GM21381 (cell line): ENCODE measurements around the gene PRPF38B.

Experiments
- ATAC-seq: cut with Tn5 transposase; IDR thresholded peaks from one replicate; pipeline ENCODE4 v1.9.1; 2021; ENCODE audit warnings: mild to moderate bottlenecking, moderate library complexity; ENCODE audit not compliant: unreplicated experiment

Gene PRPF38B

DNA sequence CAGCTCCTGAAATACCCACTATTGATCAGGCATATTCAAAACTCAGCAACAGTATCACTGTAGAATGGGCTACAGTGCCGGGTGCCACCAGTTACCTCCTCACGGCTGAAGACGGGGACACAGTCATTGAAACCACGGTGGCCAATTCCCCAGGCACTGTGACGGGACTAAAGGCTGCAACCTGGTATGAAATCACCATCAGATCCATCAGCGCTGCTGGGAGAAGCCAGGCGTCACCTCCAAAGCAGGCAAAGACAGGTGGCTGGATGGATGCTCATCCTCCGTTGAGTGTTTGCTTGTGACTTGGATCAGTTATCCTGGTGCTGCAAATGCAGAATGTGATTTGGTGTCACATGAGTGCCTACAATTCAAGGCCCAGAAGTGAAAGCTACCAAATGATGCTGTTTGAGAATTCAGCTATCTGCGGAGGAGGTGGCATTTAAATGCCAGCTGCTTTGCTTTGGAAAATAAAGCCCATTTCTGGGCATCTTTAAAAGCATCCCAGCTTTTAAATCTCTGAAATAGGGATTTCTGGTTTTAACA, 25.7 kb downstream of the PRPF38B start:
- no peak for ATAC-seq

DNA sequence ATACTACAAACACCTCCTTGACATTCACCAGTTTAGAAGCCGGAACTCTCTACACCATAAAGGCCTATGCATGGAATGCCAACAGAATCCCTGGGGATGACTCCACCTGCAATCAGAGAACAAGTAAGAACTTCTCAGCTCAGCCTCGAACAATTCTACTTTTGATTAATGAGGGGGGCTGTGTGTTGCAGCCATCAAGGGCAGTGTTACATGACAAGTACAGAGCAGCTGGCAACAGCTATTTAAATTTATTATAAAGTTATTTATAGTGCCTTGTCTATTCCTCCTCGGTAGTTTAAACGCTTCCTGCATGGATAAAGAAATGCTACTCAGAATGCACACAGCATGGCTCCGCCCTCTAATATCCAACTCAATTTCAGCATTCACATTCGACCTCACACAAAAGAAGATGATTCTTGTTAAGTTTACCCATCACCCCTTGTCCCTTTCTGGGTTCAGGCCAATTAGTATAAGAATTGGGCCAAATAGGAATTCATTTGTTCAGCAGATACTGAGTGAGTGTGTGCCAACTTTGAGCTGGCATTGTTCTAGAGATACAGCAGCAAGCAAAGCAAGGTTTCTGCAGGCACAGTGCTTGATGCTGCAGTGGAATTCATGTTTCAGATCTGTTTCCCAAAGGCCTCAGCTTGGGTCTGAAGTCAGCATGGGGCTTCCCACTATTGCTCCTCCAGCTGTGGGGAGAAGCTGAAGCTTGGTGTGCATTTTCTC, 27.0 kb downstream of the PRPF38B start:
- ATAC-seq: no peak

DNA sequence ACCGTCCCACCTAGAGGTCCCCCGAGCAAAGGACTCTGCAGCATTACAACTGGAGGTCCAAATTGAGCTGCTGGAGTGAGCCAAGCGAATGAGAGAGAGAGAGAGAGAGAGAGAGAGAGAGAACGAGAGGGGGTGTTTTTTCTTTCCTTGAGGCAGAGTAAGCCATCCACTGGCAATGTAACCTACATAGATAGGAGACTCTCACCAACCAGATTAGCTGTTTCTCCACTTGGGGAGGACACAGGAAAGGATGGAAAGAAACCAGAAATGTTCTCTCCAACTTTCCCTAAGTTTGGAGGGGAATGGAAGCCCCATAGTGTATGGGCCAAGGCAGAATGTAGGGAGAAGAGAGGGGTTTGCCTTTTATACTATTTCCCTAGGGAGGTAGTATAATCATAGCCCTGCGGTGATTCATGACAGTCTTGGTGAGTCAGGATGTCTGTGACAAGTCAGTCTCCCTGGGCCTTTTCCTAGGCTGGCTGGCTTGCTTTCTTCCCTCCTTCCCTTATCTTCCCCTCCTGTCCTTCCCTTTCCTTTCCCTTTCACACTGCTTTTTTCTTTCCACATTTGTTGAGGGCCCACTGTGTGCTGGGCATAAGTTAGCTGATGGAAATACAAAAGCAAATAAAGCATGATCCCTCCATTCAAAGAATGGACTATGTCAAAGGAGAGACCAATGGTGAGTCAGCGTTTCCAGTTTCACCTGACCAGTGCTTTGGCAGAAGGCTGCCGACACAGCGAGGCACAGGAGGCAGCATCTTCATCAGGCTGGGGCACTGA, 27.7 kb downstream of the PRPF38B start:
- no peak for ATAC-seq

DNA sequence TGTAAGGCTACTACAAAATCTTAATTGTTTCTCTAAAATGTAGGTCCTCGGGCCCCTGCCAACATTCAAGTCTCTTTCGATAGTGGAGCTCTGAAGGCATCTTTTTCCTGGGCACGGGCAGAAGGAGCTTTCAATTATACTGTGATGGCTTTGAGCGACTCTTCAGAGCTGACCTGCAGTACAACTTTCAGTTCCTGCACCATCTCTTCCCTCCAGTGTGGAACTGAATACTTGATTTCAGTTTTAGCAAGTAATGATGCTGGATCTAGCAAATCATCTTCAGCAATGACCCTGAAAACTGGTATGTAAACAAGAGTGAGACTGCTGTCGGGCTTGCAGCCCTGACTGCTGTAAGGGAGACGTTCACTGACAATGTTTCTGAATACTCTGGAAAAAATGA, 30.2 kb downstream of the PRPF38B start:
- ATAC-seq: no peak

DNA sequence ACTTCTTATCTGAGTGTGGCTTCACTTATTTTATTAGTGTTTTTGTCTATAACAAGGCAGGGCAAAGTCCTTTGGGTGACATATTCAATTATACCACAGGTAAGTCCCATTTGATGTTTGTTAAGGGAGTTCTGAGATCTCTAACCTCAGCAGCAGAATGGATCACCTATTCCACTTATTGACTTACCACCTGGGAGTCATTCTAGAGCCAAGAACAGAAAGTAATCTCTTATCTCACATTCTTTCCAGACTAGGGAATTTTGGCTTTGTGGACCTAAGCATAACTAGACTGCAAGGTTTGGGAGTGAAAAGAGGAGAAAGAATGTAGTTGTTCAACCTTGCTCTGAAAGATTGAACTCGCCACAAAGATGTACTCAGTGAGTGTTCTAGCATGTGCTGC, 33.8 kb downstream of the PRPF38B start:
- no peak for ATAC-seq

GRCh38 chr1:108728327-108728923, 36.3 kb downstream of the PRPF38B start:
- ATAC-seq: no peak

DNA sequence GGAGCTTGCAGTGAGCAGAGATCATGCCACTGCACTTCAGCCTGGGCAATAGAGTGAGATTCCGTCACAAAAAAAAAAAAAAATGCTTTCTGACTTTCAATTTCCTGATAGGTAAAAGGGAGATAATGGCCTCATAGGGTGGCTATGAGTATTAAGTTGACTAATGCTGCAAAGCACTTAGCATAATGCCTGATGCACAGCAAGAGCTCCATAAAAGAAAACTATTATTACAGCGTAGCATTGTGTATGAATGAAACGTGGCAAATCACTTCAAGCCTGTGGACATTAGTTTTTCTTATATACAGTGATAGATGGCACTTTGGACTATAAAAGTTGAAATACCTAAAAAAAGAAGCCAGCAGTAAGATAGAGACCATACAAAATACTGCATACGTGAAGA, 37.4 kb downstream of the PRPF38B start:
- ATAC-seq: no peak

DNA sequence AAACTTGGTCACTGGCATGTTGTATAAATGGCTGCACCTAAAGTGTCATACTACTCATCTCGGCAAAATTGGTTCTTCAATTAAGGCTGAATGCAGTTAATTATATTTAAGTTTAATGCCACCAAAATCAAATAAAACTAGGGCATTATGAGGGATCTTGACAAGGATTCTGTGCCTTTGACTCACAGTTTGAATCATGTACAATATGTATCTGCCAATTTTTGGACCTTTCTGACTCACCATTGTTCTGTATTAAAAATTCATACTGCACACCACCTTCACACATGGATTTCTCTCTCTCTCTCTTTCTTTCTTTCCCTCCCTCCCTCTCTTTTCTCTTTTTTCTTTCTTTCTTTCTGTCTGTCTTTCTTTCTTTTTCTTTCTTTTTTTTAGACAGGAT, 40.3 kb downstream of the PRPF38B start:
- ATAC-seq: no peak

DNA sequence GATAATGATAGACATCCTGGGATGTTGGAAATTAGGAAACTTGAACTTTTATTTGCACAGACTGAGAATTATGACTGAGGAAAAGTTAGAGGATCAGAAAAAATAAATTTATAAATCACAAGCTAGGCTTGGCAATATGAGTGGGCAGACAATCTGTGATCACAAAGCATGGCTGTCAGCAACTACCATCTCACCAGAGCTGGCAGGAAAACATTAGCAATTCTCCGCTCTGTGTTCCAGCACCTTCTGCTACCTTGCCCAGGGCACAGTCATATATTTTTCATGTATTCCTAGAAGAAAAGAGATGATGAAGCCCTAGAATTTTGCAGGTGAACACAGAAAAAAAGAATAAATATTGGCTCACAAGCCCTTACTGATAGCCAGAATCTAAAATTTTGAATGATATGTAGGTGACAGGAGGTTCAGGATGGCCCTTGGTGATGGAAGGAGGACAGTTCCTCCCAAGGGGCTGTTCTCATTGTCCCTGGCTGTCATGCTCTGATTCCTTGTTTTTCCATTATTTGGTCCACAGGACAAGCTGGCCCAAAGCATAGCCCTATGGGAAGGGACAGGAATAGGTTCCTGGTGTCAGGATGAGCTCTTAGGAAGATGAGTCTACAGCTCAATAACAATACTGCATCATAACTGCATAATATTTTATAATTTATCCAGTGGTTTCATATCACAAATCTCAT, 42.2 kb downstream of the PRPF38B start:
- no peak for ATAC-seq

GRCh38 chr1:108742253-108742652, 50.1 kb downstream of the PRPF38B start:
- no peak for ATAC-seq

DNA sequence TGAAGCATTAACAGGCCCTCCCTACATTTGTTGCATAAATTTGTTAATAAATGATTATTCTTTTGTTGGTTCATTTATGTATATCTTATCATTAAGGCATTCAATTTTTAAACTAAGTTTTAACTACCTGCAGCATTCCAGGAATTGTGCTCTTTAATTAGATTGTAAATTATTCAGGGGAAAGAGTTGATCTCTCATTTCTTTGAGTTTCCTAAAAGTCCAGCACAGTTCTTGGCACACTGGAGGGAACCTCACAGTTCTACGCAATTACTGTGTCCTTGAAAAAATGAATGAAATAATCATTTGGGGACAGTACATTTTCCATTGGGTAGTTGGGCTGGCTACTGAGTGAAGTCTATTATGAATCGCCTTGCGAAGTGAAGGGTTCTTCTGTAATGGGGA, 53.9 kb downstream of the PRPF38B start:
- ATAC-seq: no peak

GRCh38 chr1:108746382-108747170, 54.5 kb downstream of the PRPF38B start, which contains the start of gene STXBP3:
TSS of gene STXBP3 (plus strand) at chr1:108746674. CDS start at chr1:108746738, 64 bp downstream.
- ATAC-seq: peak; percentile 85

DNA sequence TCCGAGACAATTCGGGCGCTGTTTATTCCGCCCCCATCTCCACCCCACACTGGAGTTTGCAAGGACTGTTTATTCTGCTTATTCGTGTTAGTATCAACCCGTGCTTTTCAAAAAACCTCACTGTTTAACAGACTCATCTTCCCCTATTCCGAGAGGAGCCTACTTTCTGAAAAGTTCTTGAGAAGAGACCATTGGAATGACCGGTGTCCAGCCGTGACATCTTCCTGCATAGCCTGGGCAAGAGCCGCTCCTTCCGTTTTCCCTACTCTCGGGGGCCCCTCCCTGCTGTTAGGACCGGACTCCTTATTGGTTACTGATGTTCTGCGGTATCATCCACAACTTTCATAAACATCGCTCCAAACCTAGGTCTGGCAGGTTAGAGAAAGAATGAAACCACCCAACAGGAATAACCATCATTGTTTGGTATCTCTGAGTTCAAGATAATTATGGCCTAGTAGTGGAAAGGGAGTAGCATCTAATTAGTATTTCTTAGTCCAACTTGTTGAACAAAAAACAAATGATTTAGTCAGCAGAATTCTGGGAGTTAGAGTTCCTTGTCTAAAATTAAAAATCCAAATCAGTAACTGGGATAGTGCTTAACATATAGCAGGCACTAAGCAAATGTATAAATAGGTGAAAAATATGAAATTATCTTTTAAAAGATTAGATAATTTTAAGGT, 55.2 kb downstream of the PRPF38B start:
- ATAC-seq: peak; percentile 26

- no peak for ATAC-seq
Measured at GRCh38 chr1:108747898-108748297, 55.8 kb downstream of the PRPF38B start.

GRCh38 chr1:108749081-108749480, 57.0 kb downstream of the PRPF38B start:
- no peak for ATAC-seq

DNA sequence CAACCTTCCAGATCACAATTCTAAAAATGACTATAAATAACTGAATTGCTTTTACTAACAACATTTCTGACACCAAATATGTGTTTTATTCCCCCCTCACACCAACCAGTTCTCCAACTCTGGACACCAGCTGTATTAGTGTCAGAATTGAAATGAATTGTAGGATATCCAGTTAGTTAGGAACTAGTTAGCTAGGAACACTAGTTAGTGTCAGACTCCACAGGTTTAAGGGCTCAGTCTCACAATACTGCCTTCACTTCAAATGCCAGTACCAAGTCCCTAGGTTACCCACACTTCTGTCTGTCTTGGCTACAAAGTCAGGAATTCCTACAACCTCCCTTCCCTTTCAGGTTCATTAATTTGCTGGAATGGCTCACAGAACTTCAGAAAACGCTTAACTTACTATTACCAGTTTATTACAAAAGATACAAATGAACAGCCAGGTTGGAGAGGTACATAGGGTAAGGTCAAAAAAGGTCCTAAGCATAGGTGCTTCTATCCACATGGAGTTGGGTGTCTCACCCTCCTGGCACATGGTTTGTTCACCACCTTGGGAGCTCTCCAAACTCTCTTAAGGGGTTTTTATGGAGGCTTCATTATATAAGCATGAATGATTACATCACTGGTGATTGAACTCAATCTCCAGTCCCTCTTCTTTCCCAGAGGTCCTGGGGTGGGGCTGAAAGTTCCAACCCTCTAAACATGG, 58.5 kb downstream of the PRPF38B start:
- ATAC-seq: no peak
